Cerebellar nuclear complex (tissue), 1 donor: Measurements from ENCODE around the gene SLC22A3.

Experiments used
- DNase-seq, 2 experiments: peaks; one replicate each; lab custom pipeline; 2025; lab: John Stamatoyannopoulos, UW

SLC22A3 gene

DNA sequence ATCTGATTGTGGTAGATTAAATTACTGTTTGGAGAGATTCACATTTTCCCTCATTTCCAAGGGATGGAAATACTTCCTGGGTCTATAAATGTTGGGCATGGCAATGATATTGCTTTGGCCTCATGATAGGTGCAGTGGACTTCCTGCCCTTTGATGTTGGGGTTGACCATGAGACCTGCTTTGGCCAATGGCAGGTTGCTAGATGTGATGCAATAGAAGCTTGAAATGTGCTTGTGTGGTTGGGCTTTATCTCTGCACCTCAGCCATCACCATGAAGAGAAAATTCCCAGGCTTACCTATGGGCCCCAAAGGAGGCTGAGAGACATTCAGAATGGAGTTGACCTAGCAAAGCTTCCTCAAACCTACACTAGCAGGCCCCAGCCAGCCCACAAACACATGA lies 69.4 kb downstream of the SLC22A3 start:
- no peak for DNase-seq

GRCh38 chr6:160418370-160418769 lies 70.2 kb downstream of the SLC22A3 start:
- DNase-seq = no peak

- DNase-seq = no peak
Measured at GRCh38 chr6:160419488-160419887, 71.3 kb downstream of the SLC22A3 start.

- DNase-seq = no peak
Measured at GRCh38 chr6:160420253-160420968, 72.2 kb downstream of the SLC22A3 start.

DNA sequence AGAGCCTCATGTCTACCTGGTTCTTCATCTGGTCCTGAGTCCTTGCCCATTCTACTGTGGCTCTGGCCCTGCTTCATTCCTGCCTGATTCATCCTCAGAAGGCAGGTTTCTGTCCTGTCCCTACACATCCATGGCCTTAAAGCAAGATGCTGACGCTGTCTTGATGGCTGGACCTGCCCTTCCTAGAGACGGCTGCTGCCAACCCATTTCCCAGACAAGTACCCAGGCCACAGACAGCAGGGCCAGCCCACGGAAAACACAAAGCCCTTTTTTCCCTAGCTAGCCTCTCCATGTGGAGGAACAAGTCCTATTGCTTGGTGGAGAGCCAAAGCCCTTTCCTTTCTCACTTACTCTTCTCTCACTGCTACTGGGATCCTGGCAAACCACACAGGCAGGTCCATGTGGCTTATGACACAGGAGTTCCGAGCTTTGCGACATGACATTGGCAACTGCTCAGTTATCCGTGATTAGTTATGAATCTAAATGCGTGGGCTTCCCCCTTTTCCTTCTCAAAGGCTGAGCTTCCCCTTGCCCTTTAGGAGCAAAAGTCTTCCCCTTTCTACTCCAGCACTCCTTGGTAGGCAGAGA lies 72.9 kb downstream of the SLC22A3 start:
- no peak for DNase-seq

- no peak for DNase-seq
Measured at GRCh38 chr6:160421854-160422253, 73.7 kb downstream of the SLC22A3 start.

GRCh38 chr6:160424256-160424655 lies 76.1 kb downstream of the SLC22A3 start:
- no peak for DNase-seq

GRCh38 chr6:160426136-160426535 lies 78.0 kb downstream of the SLC22A3 start:
- DNase-seq = no peak

GRCh38 chr6:160427312-160428068 lies 79.3 kb downstream of the SLC22A3 start:
- DNase-seq = no peak

DNA sequence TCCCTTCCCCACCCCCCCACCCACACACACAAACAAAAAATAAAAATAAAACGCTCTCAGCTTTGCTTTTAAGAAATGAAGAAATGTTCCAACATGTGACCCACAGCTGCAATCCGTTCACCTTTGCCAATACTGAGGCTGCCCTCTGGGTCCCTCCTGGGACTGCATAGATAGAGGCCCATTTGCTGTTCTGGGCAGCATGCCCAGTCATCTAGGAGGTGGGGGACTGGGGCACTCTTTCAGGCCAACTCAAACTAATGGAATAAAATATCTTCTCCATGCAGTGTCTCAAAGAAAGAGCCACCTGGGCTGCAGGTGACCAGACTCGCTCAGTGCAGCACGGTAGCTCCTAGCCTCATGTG lies 79.9 kb downstream of the SLC22A3 start:
- DNase-seq = no peak

DNA sequence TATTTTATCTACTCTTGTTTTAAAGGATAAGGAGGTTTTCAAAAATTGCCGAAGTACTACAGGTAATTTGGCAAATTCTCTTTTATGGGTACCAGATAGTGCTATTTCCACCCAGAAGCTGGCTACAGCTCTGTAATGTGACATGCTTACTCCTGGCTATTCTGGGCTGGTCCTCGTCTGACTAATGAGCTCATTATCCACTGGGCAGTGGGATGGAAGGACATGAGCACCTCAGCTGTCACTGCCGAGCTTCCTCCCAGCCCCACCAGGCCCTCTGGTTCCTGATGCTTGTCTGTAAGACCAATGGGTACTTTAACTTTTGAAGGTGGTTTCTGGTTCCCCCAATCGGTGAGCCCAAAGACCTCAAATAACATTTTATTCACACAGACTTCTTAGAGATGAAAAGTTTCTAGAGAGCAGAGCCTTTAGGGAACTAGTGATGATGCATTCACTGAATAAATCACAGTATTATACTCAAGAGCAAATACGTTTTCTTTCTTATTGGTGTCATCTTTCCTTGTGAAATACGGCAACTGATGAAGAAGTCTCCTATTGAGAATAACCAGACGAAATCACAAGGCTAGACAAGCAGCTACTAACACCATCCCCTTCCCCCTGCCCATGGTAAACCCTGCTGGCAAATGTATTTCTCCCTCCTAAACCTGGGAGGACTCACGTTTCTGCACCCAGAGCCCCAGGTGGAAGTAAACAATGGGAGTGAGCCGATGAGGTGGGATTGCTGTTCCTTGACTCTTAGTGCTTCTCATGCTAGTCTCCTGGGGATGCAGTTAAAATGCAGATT lies 80.8 kb downstream of the SLC22A3 start:
- no peak for DNase-seq

- no peak for DNase-seq
Measured at GRCh38 chr6:160429620-160429895, 81.4 kb downstream of the SLC22A3 start.

- no peak for DNase-seq
Measured at GRCh38 chr6:160430203-160430602, 82.0 kb downstream of the SLC22A3 start.

DNA sequence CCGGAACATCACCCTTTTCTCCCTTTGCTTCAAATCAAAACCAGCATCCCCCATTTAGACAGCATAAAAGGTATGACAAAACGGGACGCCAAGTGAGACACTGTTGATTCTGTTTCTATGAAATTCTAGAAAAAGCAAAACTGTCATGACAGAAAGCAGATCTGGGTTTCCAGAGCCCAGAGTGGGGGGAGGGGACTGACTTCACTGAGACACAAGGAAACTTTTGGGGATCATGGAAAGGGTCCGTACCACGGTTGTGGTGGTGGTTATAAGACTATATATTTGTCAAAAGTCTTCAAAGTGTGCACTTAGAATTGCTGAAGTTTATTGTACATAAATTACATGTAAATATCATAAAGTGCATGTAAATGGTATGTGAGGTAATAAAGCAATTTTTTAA lies 82.6 kb downstream of the SLC22A3 start:
- DNase-seq = no peak

GRCh38 chr6:160431226-160431625 lies 83.0 kb downstream of the SLC22A3 start:
- DNase-seq = no peak

GRCh38 chr6:160431791-160432404 lies 83.7 kb downstream of the SLC22A3 start:
- no peak for DNase-seq

DNA sequence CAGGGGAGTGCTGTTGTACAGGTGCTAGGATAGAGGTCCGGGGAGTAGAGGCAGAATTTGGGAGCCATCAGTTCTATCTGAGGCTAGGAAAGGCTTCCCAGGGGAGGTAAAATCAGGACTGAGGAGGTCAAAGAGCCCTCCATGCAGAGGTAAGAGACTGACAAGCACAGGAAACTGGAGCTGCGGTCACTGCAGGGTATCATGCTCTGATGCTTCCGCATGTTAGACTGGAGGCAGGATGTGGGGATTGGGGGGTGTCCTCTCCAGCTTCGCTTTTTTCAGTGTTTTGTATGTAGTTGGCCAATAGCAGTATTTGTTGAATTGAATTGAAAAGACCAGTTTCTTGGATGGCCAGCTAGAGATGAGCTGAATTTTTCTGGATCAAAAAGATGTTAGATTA lies 87.8 kb downstream of the SLC22A3 start:
- no peak for DNase-seq

- DNase-seq = no peak
Measured at GRCh38 chr6:160437154-160437553, 89.0 kb downstream of the SLC22A3 start.

- DNase-seq = no peak
Measured at GRCh38 chr6:160437775-160438174, 89.6 kb downstream of the SLC22A3 start.

DNA sequence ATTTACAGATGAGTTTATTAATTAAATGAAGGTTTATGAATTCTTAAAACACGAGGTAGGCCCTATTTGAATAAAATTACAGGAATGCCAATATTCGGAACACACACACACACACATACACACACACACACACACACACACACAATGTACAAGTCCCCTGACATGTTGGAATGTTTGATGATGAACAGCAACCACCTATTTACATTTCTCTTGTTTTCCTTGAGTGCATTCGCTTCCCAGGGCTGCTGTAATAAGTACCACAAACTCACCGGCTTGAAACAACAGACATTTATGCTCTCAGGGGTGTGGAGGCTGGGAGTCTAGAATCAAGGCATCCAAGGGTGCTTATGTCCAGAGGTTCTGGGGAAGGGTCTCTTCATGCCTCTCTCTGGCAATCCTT lies 90.3 kb downstream of the SLC22A3 start:
- no peak for DNase-seq

- DNase-seq = no peak
Measured at GRCh38 chr6:160439751-160440150, 91.6 kb downstream of the SLC22A3 start.

- DNase-seq = no peak
Measured at GRCh38 chr6:160442151-160442550, 94.0 kb downstream of the SLC22A3 start.
